ENCODE measurements around the gene CHRNG. TPM values are rescaled to one million over a fixed set of nuclear protein-coding genes. Genes with fewer than 3 reads are reported as not detected.

The CHRNG gene
- total RNA-seq, 2 experiments from 2014 or later, result not detected

GRCh38 chr2:232540441-232541041 is 1.0 kb downstream of the CHRNG start:
- Mint-ChIP-seq H3K9me3 (peaks cover 2% of the 10 kb centered on the region), H3K4me1 (peaks cover 9% of the 10 kb centered on the region), H3K4me3 (no peak overlapping the region), H3K36me3 (peaks cover 5% of the 10 kb centered on the region), H3K27me3 (peaks cover 7% of the 10 kb centered on the region), H3K27ac (no peak overlapping the region)
- POLR2A ChIA-PET, result interaction anchor here (1.1 kb wide), 1 partner anchor 9 kb away, joined by 4 read pairs; no protein-coding TSS in a partner anchor
- DNase-seq, result no peak
- ATAC-seq (ENCODE audit: low read depth), result no peak

DNA sequence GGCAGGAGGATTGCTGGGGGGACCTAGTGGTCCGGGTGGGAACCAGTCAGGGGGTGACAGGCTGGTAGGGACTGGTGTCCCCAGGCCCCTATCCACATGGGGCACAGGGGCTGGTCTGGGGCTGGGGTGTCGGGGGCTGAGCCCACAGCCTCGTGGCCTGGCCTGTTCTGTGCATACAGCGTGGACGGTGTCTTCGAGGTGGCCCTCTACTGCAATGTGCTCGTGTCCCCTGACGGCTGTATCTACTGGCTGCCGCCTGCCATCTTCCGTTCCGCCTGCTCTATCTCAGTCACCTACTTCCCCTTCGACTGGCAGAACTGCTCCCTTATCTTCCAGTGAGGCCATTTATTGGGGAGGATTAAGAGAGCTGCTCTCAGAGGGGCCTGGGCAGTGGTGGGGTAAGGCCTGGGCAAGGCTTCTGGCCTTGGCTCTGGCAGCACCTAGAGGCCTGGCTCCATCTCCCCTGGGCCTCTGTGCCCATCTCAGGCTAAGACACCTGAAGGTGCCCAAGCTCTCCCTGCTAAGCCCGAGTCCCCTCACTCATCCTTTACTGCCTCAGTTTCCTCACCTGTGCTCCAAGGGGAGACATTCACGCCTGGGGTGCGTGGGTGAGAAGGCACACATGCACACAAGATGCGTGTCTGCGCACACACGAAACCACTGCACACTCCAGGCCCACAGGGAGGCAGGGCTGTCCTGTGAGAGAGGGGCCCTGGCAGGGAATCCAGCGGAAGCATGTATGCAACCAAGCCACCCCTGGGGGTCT is 1.9 kb downstream of the CHRNG start:
- Mint-ChIP-seq H3K27ac (no peak overlapping the region), H3K27me3 (peaks cover 7% of the 10 kb centered on the region), H3K36me3 (peaks cover 5% of the 10 kb centered on the region), H3K4me1 (peaks cover 14% of the 10 kb centered on the region), H3K9me3 (peaks cover under 1% of the 10 kb centered on the region), H3K4me3 (no peak overlapping the region)
- POLR2A ChIA-PET, result interaction anchor here (0.6 kb wide), 1 partner anchor 25 kb away, joined by 3 read pairs; no protein-coding TSS in a partner anchor
- DNase-seq, result no peak
- ATAC-seq (ENCODE audit: low read depth), result no peak

DNA sequence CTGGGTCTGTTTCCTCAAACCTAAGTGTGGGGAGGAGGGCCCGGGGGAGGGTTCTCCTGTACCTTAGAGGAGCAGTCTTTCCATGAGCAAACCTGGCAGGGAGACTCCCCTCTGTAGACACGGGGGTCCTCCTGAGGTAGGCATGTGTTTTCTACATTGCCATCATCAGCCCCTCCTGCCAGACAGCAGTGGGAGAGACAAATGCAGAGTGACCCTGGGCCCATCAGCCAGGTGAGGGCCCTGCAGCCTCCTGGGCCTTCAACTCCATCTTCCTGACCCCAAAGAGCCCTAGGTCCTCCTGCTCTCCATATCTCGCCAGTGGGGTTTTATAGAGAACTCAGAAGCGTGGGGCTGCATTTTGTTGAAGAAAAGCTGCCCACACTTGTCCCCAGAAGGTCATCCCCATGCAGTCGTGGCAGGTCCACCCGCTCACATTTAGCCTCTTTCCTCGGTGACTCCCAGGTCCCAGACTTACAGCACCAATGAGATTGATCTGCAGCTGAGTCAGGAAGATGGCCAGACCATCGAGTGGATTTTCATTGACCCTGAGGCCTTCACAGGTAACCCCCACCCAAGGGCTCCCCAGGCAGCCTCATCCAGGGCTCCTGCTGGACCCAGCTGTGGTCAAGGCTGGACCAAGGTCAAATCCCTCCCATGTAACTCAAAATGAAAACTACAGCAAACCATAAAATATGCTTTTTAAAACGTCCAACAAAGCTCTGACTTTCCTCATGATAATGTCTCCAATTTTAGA is 2.6 kb downstream of the CHRNG start:
- ATAC-seq (ENCODE audit: low read depth) (no peak), DNase-seq (no peak)
- Mint-ChIP-seq H3K27ac (no peak overlapping the region), H3K36me3 (peaks cover 7% of the 10 kb centered on the region), H3K9me3 (no peaks in the 10 kb centered on the region), H3K4me1 (peaks cover 17% of the 10 kb centered on the region), H3K4me3 (no peak overlapping the region), H3K27me3 (peaks cover 7% of the 10 kb centered on the region)
- POLR2A ChIA-PET, result interaction anchor here (0.9 kb wide), 1 partner anchor 8 kb away, joined by 5 read pairs; the partner anchor contains the start of genes EIF4E2 and TIGD1

GRCh38 chr2:232542715-232543467 is 3.4 kb downstream of the CHRNG start:
- H3K9me3 Mint-ChIP-seq, result no peaks in the 10 kb centered on the region
- POLR2A ChIA-PET, result interaction anchor here (0.9 kb wide), 1 partner anchor 8 kb away, joined by 5 read pairs; the partner anchor contains the start of genes EIF4E2 and TIGD1
- H3K36me3 Mint-ChIP-seq, result peaks cover 14% of the 10 kb centered on the region
- DNase-seq, result no peak
- ATAC-seq (ENCODE audit: low read depth), result no peak
- no peak overlapping the region for H3K4me3 Mint-ChIP-seq
- peaks cover 4% of the 10 kb centered on the region for H3K27me3 Mint-ChIP-seq
- peaks cover 22% of the 10 kb centered on the region for H3K4me1 Mint-ChIP-seq
- H3K27ac Mint-ChIP-seq, result no peak overlapping the region

GRCh38 chr2:232543491-232543890 is 4.0 kb downstream of the CHRNG start:
- ATAC-seq (ENCODE audit: low read depth) (no peak), DNase-seq (no peak)
- Mint-ChIP-seq H3K27ac (no peak overlapping the region), H3K4me3 (no peak overlapping the region), H3K36me3 (peaks cover 18% of the 10 kb centered on the region), H3K4me1 (peaks cover 21% of the 10 kb centered on the region), H3K27me3 (peaks cover under 1% of the 10 kb centered on the region), H3K9me3 (peaks cover 2% of the 10 kb centered on the region)
- POLR2A ChIA-PET, result no interaction called here

GRCh38 chr2:232543928-232544631 is 4.6 kb downstream of the CHRNG start:
- ATAC-seq (ENCODE audit: low read depth) (no peak), DNase-seq (no peak)
- POLR2A ChIA-PET, result no interaction called here
- Mint-ChIP-seq H3K36me3 (peaks cover 24% of the 10 kb centered on the region), H3K27me3 (no peaks in the 10 kb centered on the region), H3K4me1 (peaks cover 24% of the 10 kb centered on the region), H3K27ac (no peak overlapping the region), H3K4me3 (no peak overlapping the region), H3K9me3 (peaks cover 3% of the 10 kb centered on the region)

DNA sequence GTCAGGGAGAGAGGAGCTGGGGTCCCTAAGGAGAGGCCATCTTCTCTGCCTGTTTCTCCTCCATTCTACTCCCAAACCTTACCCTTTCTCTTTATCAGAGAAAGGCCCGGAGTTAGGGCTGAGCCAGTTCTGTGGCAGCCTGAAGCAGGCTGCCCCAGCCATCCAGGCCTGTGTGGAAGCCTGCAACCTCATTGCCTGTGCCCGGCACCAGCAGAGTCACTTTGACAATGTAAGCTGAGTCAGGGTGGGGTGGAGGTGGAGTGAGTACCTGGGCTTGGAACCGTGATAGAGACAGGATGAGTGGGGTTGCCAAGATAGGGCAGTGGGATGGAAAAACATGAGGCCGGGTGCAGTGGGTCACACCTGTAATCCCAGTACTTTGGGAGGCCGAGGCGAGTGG is 5.2 kb downstream of the CHRNG start:
- H3K4me1 Mint-ChIP-seq, result peaks cover 28% of the 10 kb centered on the region

DNA sequence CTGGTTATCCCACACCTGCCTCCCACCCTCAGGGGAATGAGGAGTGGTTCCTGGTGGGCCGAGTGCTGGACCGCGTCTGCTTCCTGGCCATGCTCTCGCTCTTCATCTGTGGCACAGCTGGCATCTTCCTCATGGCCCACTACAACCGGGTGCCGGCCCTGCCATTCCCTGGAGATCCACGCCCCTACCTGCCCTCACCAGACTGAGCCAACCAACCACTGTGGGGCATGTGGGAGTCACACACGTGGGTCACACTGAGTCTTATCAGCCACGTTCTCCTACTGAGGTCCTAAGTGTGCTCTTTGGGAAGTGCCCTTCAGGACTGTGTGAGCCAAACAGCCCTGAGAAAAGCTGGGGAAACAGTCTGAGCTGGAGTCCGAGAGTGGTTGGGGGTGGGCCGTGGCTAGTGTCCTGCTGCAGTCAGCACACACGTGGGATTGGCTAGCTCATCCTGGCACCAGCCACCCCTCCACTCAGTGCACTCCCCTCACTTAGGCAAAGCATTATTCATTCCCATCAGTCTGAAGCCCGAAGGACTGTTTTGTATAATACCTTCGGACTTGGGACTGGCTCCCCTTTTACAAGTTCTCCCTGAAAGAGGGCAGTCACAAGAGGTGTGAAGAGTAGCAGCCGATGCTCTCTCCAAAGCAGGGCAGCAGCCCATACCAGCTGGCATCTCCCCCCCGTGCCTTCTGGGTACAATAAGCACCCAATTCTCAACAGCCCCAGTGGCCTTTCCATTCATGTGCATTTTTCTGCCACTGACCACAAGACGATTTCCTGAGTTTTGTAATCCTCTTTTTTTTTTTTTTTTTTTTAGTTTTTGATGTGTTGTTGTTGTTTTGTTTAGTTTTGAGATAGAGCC is 6.3 kb downstream of the CHRNG start:
- peaks cover 3% of the 10 kb centered on the region for H3K9me3 Mint-ChIP-seq
- ATAC-seq (ENCODE audit: low read depth) (no peak), DNase-seq (no peak)
- peaks cover 30% of the 10 kb centered on the region for H3K4me1 Mint-ChIP-seq
- H3K36me3 Mint-ChIP-seq, result peaks cover 24% of the 10 kb centered on the region
- POLR2A ChIA-PET, result no interaction called here
- no peaks in the 10 kb centered on the region for H3K27me3 Mint-ChIP-seq
- H3K27ac Mint-ChIP-seq, result no peak overlapping the region
- no peak overlapping the region for H3K4me3 Mint-ChIP-seq

More for the DNA sequence above, 5.2 kb downstream of the CHRNG start:
- no peak overlapping the region for H3K27ac Mint-ChIP-seq
- no peak for DNase-seq
- no peaks in the 10 kb centered on the region for H3K27me3 Mint-ChIP-seq
- peaks cover 24% of the 10 kb centered on the region for H3K36me3 Mint-ChIP-seq
- peaks cover 3% of the 10 kb centered on the region for H3K9me3 Mint-ChIP-seq
- POLR2A ChIA-PET, result no interaction called here
- ATAC-seq (ENCODE audit: low read depth), result no peak
- no peak overlapping the region for H3K4me3 Mint-ChIP-seq

- DNase-seq (no peak), ATAC-seq (ENCODE audit: low read depth) (no peak)
- Mint-ChIP-seq H3K36me3 (peaks cover 28% of the 10 kb centered on the region), H3K4me1 (peaks cover 42% of the 10 kb centered on the region), H3K4me3 (peak overlapping the region; percentile 26), H3K27me3 (no peaks in the 10 kb centered on the region), H3K9me3 (peaks cover 3% of the 10 kb centered on the region), H3K27ac (no peak overlapping the region)
- POLR2A ChIA-PET, result no interaction called here
These were observed 8.5 kb downstream of the CHRNG start for GRCh38 chr2:232547991-232548390.

DNA sequence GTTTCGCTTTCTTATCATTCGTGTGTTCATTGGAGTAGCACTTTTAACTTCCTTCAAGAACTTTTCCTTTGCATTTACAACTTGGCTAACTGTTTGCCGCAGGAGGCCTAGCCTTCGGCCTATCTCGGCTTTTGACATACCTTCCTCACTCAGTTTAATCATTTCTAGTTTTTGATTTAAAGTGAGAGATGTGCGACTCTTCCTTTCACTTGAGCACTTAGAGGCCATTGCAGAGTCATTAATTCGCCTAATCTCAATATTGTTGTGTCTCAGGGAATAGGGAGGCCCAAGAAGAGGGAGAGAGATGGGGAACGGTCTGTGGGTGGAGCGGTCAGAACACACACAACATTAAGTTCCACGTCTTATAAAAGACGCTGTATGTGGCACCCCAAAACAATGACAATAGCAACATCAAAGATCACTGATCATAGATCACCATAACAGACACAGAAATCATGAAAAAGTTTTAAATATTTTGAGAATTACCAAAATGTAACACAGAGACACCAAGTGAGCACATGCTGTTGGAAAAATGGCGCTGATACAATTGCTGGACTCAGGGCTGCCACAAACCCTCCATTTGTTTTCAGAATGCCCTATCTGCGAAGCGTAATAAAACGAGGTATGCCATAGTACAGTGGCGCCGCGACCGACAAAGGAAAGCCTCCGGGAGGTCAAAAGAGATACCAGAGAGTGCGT is 10.3 kb downstream of the CHRNG start:
- Mint-ChIP-seq H3K4me1 (peaks cover 55% of the 10 kb centered on the region), H3K36me3 (peaks cover 31% of the 10 kb centered on the region), H3K9me3 (peaks cover 3% of the 10 kb centered on the region), H3K27me3 (no peaks in the 10 kb centered on the region), H3K27ac (peak overlapping the region; percentile 100), H3K4me3 (peak overlapping the region; percentile 99)
- DNase-seq, result no peak
- no peak for ATAC-seq (ENCODE audit: low read depth)
- POLR2A ChIA-PET, result interaction anchor here (0.6 to 1.5 kb wide), 6 partner anchors 7 to 1086 kb away, joined by 3 to 7 read pairs (median 4); partner anchors contain the start of genes CHRNG and NCL
